GM12891 (cell line): ENCODE results near the gene MIS12.

Experiments used
- PAX5 ChIP-seq: IDR thresholded peaks from 2 replicates; pipeline ENCODE4 v1.6.1; 2011; ENCODE audit warnings: low read length, moderate library complexity, mild to moderate bottlenecking; ENCODE audit not compliant: insufficient read depth, severe bottlenecking
- POLR2A ChIP-seq: IDR thresholded peaks from 2 replicates; pipeline ENCODE4 v1.6.1; 2011; ENCODE audit warnings: low read depth, low read length, control low read depth
- POLR2AphosphoS5 ChIP-seq: IDR thresholded peaks from 2 replicates; pipeline ENCODE4 v1.6.1; 2011; ENCODE audit warnings: low read depth, low read length, control low read depth
- SPI1 ChIP-seq: IDR thresholded peaks from 2 replicates; pipeline ENCODE4 v1.6.1; 2011; ENCODE audit warnings: low read depth, low read length, control low read depth
- TAF1 ChIP-seq: IDR thresholded peaks from 2 replicates; pipeline ENCODE4 v1.6.1; 2011; ENCODE audit warnings: low read depth, low read length, control low read depth

- no peak for TF ChIP-seq POLR2A
- no peak for TF ChIP-seq POLR2AphosphoS5
- no peak for TF ChIP-seq PAX5
- TF ChIP-seq TAF1, result no peak
- no peak for TF ChIP-seq SPI1
These were observed 46.2 kb downstream of the MIS12 start for GRCh38 chr17:5532581-5532980.
